Pancreas (tissue), 10 donors: ENCODE data around the gene ID3. TPM values are rescaled to one million over a fixed set of nuclear protein-coding genes. Genes with fewer than 3 reads are reported as not detected.

Source experiments
- ATAC-seq, 4 donors: fragments of 200-7000 bp; cut with Tn5 transposase; one replicate each; pipeline versions ENCODE4 v1.8.0 to v1.9.1; 2020; ENCODE audit warnings: mild to moderate bottlenecking in 4 of 4, moderate library complexity in 4 of 4
- DNase-seq, 6 donors: peaks; one replicate each; pipeline ENCODE4 v3.0.0-alpha.2; 2020
- FAIRE-seq: peaks from 2 replicates; lab custom pipeline; 2012; peaks lifted over from hg19 to GRCh38; lab: Jason Lieb, UNC
- H3K27ac ChIP-seq, 4 donors: fragments of 200-600 bp; sonication (generic); 1 replicate in 3 of 4; 2 replicates in 1 of 4; pipeline versions ENCODE4 v1.5.0 to v1.8.0; 2020
- H3K27me3 ChIP-seq, 4 donors: fragments of 200-600 bp; one replicate each; pipeline ENCODE4 v1.8.0; 2021
- H3K36me3 ChIP-seq, 3 donors: fragments of 200-600 bp; sonication (generic) in 1 of 3; one replicate each; pipeline versions ENCODE4 v1.5.0 to v1.8.0; 2020 to 2021
- H3K4me1 ChIP-seq, 3 donors: fragments of 200-600 bp; one replicate each; pipeline ENCODE4 v1.8.0; 2021
- H3K4me3 ChIP-seq, 4 donors: fragments of 200-600 bp; sonication (generic) in 2 of 4; one replicate each; pipeline versions ENCODE4 v1.5.0 to v1.8.0; 2020 to 2021
- H3K9me3 ChIP-seq, 4 donors: fragments of 200-600 bp; one replicate each; pipeline ENCODE4 v1.8.0; 2021
- CTCF ChIP-seq, 4 donors: fragments of 200-600 bp; sonication (generic) in 3 of 4; IDR thresholded peaks; one replicate each; pipeline versions ENCODE4 v1.5.0 to v1.8.0; 2021; ENCODE audit warnings: antibody characterized with exemption in 4 of 4
- WGBS, 2 donors: extraction: QIAGEN DNeasy Blood & Tissue Kit; methylation state at CpG; one replicate each; pipeline ENCODE4 v1.1.7; 2013; 5-methylcytosine and 5-hydroxymethylcytosine counted together
- intact Hi-C, 3 donors: fragments of 100-400 bp; cut with DNase I; formaldehyde crosslinking; loops; one replicate each; pipeline versions ENCODE4 v1.11.1 to v1.14.2; 2022
- polyA plus RNA-seq, 2 donors: library from polyadenylated mRNA; stranded (reverse); fragments of 200-250 nt; gene quantifications; one replicate each; pipeline ENCODE4 v1.2.3, GENCODE V29; 2013
- total RNA-seq, 6 donors: library from RNA; stranded (reverse); fragmentation: NEBNext Ultra II Directional in 4 of 6; extraction: Animal tissue kit (Norgen Biotek cat#: 25700) in 4 of 6; gene quantifications; one replicate each; pipeline versions ENCODE4 v1.2.1 to v1.2.4, GENCODE V29; 2021 to 2023
- donor health status: healthy with polysubstance abuse.
- donor health status: DM: no; HTN: no; CAD: no; lungs with moderate emphysema.
- donor health status: DM: no; HTN: no; CAD: no.
- donor health status: control.
- donor health status: control.
- donor health status: Bipolar disorder and iron deficiency.
- donor health status: DM: yes; HTN: yes; CAD: no.
- donor health status: DM: no; HTN: no; CAD: no.
- donor health status: DM: no; HTN: no; CAD: no.
- donor health status: DM: yes; HTN: yes; CAD: no.

ID3 gene
- total and polyA plus RNA-seq, 8 donors = 16.6 to 54.0 (median 36.8) TPM

GRCh38 chr1:23524716-23525401, 34.4 kb downstream of the ID3 start:
- WGBS, 2 donors = 62 to 66% methylated on average over 9 of the region's 9 CpGs
- Histone ChIP-seq H3K9me3 (no peaks in the 10 kb centered on the region), H3K36me3 (no peaks in the 10 kb centered on the region), H3K27ac (no peak overlapping the region), H3K27me3 (no peaks in the 10 kb centered on the region), H3K4me1 (peaks cover 0 to 8% (median 0%) of the 10 kb centered on the region in 3 donors), H3K4me3 (no peak overlapping the region)
- no peak for TF ChIP-seq CTCF (IDR thresholded peaks at IDR 0.05)
- DNase-seq (no peak), ATAC-seq (no peak), FAIRE-seq (no peak)
- intact Hi-C loops = no loop called here

GRCh38 chr1:23524163-23524562, 35.1 kb downstream of the ID3 start:
- 74 to 82% methylated on average over 3 of the region's 3 CpGs for WGBS, 2 donors
- no peak for DNase-seq
- H3K4me1 ChIP-seq = peaks cover 0 to 8% (median 0%) of the 10 kb centered on the region in 3 donors

GRCh38 chr1:23522244-23522982, 36.9 kb downstream of the ID3 start:
- WGBS, 2 donors = 85 to 90% methylated on average over 7 of the region's 7 CpGs
- TF ChIP-seq CTCF (IDR thresholded peaks at IDR 0.05) = no peak

More at GRCh38 chr1:23524163-23524562, 35.1 kb downstream of the ID3 start:
- intact Hi-C loops = no loop called here
- FAIRE-seq (no peak), ATAC-seq (no peak)
- H3K36me3 ChIP-seq = no peaks in the 10 kb centered on the region
- no peaks in the 10 kb centered on the region for H3K27me3 ChIP-seq
- H3K27ac ChIP-seq = no peak overlapping the region
- H3K4me3 ChIP-seq = no peak overlapping the region
- H3K9me3 ChIP-seq = no peaks in the 10 kb centered on the region
- TF ChIP-seq CTCF (IDR thresholded peaks at IDR 0.05) = no peak

GRCh38 chr1:23521588-23521987, 37.7 kb downstream of the ID3 start:
- Histone ChIP-seq H3K27ac (no peak overlapping the region), H3K9me3 (no peaks in the 10 kb centered on the region), H3K4me3 (no peak overlapping the region), H3K4me1 (no peaks in the 10 kb centered on the region), H3K36me3 (no peaks in the 10 kb centered on the region), H3K27me3 (no peaks in the 10 kb centered on the region)
- DNase-seq = no peak
- no peak for ATAC-seq
- intact Hi-C loops = no loop called here
- no peak for TF ChIP-seq CTCF (IDR thresholded peaks at IDR 0.05)
- FAIRE-seq = no peak
- 94% methylated on average over 16 of the region's 16 CpGs for WGBS, 2 donors

More at GRCh38 chr1:23522244-23522982, 36.9 kb downstream of the ID3 start:
- H3K9me3 ChIP-seq = no peaks in the 10 kb centered on the region
- H3K27me3 ChIP-seq = no peaks in the 10 kb centered on the region
- no peak overlapping the region for H3K27ac ChIP-seq
- H3K4me3 ChIP-seq = no peak overlapping the region
- intact Hi-C loops = no loop called here
- ATAC-seq (no peak), FAIRE-seq (no peak), DNase-seq (no peak)
- H3K36me3 ChIP-seq = no peaks in the 10 kb centered on the region
- no peaks in the 10 kb centered on the region for H3K4me1 ChIP-seq

- no peak for TF ChIP-seq CTCF (IDR thresholded peaks at IDR 0.05)
- intact Hi-C loops = no loop called here
- Histone ChIP-seq H3K4me3 (no peak overlapping the region), H3K27me3 (no peaks in the 10 kb centered on the region), H3K9me3 (no peaks in the 10 kb centered on the region), H3K36me3 (no peaks in the 10 kb centered on the region), H3K27ac (no peak overlapping the region), H3K4me1 (no peaks in the 10 kb centered on the region)
- DNase-seq = no peak
- WGBS, 2 donors = 86 to 87% methylated on average over 9 of the region's 9 CpGs
- no peak for FAIRE-seq
- ATAC-seq = no peak
These were observed 41.7 kb downstream of the ID3 start for GRCh38 chr1:23517581-23517980.
